Heart right ventricle (tissue), 16 donors: Measurements from ENCODE around the gene C5orf15. TPM values are rescaled to one million over a fixed set of nuclear protein-coding genes. Genes with fewer than 3 reads are reported as not detected.
"Not testable (repeated sequence)": the region's sequence is repeated elsewhere in the genome, so short reads cannot be mapped to it uniquely, and the experiment has no call there.

Experiments
- ATAC-seq, 8 donors: fragments of 200-7000 bp; cut with Tn5 transposase; one replicate each; pipeline ENCODE4 v1.9.1; 2020; ENCODE audit warnings: mild to moderate bottlenecking in 8 of 8, moderate library complexity in 8 of 8, moderate number of reproducible peaks in 1 of 8
- DNase-seq, 2 donors: peaks; one replicate each; pipeline ENCODE4 v3.0.0-alpha.2; 2020
- H3K27ac ChIP-seq, 10 donors: fragments of 200-600 bp; sonication (generic) in 2 of 10; one replicate each; pipeline versions ENCODE4 v1.5.0 to v1.8.0; 2020 to 2022; ENCODE audit warnings: mild to moderate bottlenecking in 3 of 10
- H3K27me3 ChIP-seq, 7 donors: fragments of 200-600 bp; one replicate each; pipeline ENCODE4 v1.8.0; 2021 to 2022; ENCODE audit warnings: mild to moderate bottlenecking in 2 of 7
- H3K36me3 ChIP-seq, 9 donors: fragments of 200-600 bp; sonication (generic) in 1 of 9; one replicate each; pipeline versions ENCODE4 v1.5.0 to v1.8.0; 2020 to 2022; ENCODE audit warnings: mild to moderate bottlenecking in 2 of 9
- H3K4me1 ChIP-seq, 9 donors: fragments of 200-600 bp; sonication (generic) in 1 of 9; one replicate each; pipeline versions ENCODE4 v1.5.0 to v1.8.0; 2020 to 2022; ENCODE audit warnings: mild to moderate bottlenecking in 4 of 9
- H3K4me3 ChIP-seq, 10 donors: fragments of 200-600 bp; sonication (generic) in 2 of 10; one replicate each; pipeline versions ENCODE4 v1.5.0 to v1.8.0; 2020 to 2022; ENCODE audit warnings: mild to moderate bottlenecking in 7 of 10, moderate library complexity in 2 of 10
- H3K9me3 ChIP-seq, 11 donors: fragments of 200-600 bp in 10 of 11; sonication (generic) in 2 of 11; one replicate each; pipeline versions ENCODE4 v1.5.0 to v1.8.0; 2013 to 2022; ENCODE audit warnings: mild to moderate bottlenecking in 2 of 11, control low read depth in 1 of 11, moderate library complexity in 1 of 11
- WGBS, 2 donors: extraction: QIAGEN DNeasy Blood & Tissue Kit; methylation state at CpG; one replicate each; pipeline ENCODE4 v1.1.7; 2013; ENCODE audit warnings: inconsistent platforms in 1 of 2; 5-methylcytosine and 5-hydroxymethylcytosine counted together
- intact Hi-C, 10 donors: fragments of 100-400 bp; cut with DNase I; formaldehyde crosslinking; loops; one replicate each; pipeline versions ENCODE4 v1.11.1 to v1.14.2; 2022
- polyA plus RNA-seq, 2 donors: library from polyadenylated mRNA; stranded (reverse); fragments of 200-250 nt; gene quantifications; one replicate each; pipeline ENCODE4 v1.2.3, GENCODE V29; 2013
- total RNA-seq, 10 donors: library from RNA; stranded (reverse); fragmentation: NEBNext Ultra II Directional in 3 of 10; extraction: Animal tissue kit (Norgen Biotek cat#: 25700) in 3 of 10; gene quantifications; one replicate each; pipeline versions ENCODE4 v1.2.1 to v1.2.4, GENCODE V29; 2021 to 2023
- TF ChIP-seq, protein P1 (sequence below), 9 donors: fragments of 200-600 bp; sonication (generic) in 2 of 9; IDR thresholded peaks; one replicate each; pipeline versions ENCODE4 v1.5.0 to v1.8.0; 2021 to 2022; ENCODE audit warnings: antibody characterized with exemption in 9 of 9, mild to moderate bottlenecking in 5 of 9, moderate library complexity in 1 of 9
- donor health status: Arrhythmogenic right ventricular cardiomyopathy.
- donor health status: ischemic (EF 13 %, LVEDD 7.1; RV severe dilation, severe dysfunction).
- donor health status: healthy with polysubstance abuse.
- donor health status: DM: no; HTN: yes; CAD: no.
- donor health status: DM: no; HTN: no; CAD: no.
- donor health status: ischemic (EF 25% LVEDD 6.9; RV normal size, moderate dysfunction).
- donor health status: ischemic (EF 25% LVEDD 5.7; RV mildly dilated, moderate dysfunction).
- donor health status: healthy.
- donor health status: DM: yes; HTN: yes; CAD: no.
- donor health status: Ischemic cardiomyopathy.
- donor health status: ischemic (EF 35%, LVEDD 5.7; RV mildly dilated, moderate dysfunction).
- donor health status: nonischemic (EF 11% LVEDD 7.7; RV severe dilation, severe dysfunction).
- donor health status: DM: yes; HTN: yes; CAD: no.
- donor health status: PGD.
- donor health status: ischemic (EF 29% LVEDD 5.4; RV normal size, mild dysfunction).
- donor health status: nonischemic (EF 23%, LVEDD 6.1; RV moderate dilation, normal function).

The C5orf15 gene
- total and polyA plus RNA-seq, 12 donors: 22.2 to 55.3 (median 33.9) TPM

DNA sequence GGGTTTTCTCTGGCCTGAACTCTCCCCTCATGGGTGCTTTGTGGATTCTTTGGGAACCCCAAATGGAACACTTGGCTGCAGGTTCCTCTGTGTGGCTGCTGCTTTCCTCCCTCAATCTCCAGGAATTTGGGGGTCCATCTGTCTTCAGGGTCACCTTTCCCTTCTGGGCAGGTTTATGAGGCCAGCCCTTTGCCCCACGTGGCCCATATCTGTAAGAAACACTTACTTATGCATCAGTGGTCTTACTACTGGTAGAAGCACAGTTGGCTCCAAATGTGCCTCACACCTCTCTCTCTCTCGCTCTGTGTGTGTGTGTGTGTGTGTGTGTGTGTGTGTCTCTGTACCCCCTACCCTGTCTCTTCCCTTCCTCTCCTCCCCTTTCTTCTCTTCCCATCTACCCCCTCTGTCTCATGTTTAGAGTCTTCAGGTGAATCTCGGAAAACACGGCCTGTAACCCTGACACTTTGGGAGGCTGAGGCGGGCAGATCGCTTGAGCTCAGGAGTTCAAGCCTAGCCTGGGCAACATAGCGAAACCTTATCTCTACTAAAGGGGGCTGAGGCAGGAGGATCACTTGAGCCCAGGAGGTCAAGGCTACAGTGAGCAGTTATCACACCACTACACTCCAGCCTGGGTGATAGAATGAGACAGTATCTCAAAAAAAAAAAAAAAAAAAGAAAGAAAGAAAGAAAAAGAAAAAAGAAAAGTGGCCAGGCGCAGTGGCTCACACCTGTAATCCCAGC lies 26.8 kb downstream of the C5orf15 start:
- TF ChIP-seq, protein P1, sequence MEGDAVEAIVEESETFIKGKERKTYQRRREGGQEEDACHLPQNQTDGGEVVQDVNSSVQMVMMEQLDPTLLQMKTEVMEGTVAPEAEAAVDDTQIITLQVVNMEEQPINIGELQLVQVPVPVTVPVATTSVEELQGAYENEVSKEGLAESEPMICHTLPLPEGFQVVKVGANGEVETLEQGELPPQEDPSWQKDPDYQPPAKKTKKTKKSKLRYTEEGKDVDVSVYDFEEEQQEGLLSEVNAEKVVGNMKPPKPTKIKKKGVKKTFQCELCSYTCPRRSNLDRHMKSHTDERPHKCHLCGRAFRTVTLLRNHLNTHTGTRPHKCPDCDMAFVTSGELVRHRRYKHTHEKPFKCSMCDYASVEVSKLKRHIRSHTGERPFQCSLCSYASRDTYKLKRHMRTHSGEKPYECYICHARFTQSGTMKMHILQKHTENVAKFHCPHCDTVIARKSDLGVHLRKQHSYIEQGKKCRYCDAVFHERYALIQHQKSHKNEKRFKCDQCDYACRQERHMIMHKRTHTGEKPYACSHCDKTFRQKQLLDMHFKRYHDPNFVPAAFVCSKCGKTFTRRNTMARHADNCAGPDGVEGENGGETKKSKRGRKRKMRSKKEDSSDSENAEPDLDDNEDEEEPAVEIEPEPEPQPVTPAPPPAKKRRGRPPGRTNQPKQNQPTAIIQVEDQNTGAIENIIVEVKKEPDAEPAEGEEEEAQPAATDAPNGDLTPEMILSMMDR (IDR thresholded peaks at IDR 0.05): no peak
- no peak for ATAC-seq
- H3K9me3 ChIP-seq: no peaks in the 10 kb centered on the region
- DNase-seq: no peak
- 88 to 90% methylated on average over 8 of the region's 8 CpGs for WGBS, 2 donors
- intact Hi-C loops: loop anchor here in 6 of 10 donors (5.0 to 10.0 kb wide), 3 partner anchors 517 to 827 kb away; no protein-coding TSS in a partner anchor
- H3K36me3 ChIP-seq: no peaks in the 10 kb centered on the region
- no peak overlapping the region for H3K27ac ChIP-seq
- H3K4me3 ChIP-seq: no peak overlapping the region
- H3K4me1 ChIP-seq: peaks cover 0 to 6% (median 0%) of the 10 kb centered on the region in 9 donors
- no peaks in the 10 kb centered on the region for H3K27me3 ChIP-seq

DNA sequence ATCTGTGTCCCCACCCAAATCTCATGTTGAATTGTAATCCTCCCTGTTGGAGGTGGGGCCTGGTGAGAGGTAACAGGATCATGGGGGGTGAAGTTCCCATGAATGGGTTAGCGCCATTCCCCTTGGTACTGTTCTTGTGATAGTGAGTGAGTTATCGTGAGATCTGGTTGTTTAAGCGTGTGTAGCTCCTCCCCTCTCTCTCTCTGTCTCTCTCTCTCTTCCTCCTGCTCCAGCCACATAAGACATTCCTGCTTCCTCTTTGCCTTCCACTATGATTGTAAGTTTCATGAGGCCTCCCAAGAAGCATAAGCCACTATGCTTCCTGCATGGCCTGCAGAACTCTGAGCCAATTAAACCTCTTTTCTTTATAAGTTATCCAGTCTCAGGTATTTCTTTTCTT lies 28.8 kb downstream of the C5orf15 start:
- no peaks in the 10 kb centered on the region for H3K9me3 ChIP-seq
- no peak for DNase-seq
- no peaks in the 10 kb centered on the region for H3K36me3 ChIP-seq
- no peaks in the 10 kb centered on the region for H3K27me3 ChIP-seq
- no peak overlapping the region for H3K4me3 ChIP-seq
- intact Hi-C loops: loop anchor here in 6 of 10 donors (5.0 to 10.0 kb wide), 4 partner anchors 185 to 825 kb away; no protein-coding TSS in a partner anchor
- peaks cover 0 to 14% (median 0%) of the 10 kb centered on the region in 9 donors for H3K4me1 ChIP-seq
- TF ChIP-seq, protein P1 (IDR thresholded peaks at IDR 0.05): no peak
- H3K27ac ChIP-seq: no peak overlapping the region
- WGBS, 2 donors: 95 to 96% methylated on average over 3 of the region's 3 CpGs
- no peak for ATAC-seq

DNA sequence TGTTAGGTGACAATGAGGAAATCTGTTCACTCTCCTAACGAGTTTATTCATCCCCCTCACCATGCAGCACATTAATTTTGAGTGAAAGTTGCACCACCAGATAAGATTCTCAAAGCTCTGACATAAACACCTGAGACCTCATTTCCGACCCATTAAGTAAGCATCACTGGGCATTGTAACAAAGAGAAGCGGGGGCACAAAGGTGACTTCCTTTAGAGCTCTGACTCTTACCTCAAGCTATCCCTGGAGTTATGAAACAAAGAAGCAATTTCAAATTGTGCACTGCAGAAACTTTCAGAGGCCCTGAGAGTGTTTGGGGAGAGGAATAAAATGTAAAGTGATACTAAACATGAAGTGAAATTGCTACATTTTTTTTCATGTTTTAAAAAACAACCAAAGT lies 29.5 kb downstream of the C5orf15 start:
- intact Hi-C loops: loop anchor here in 1 of 10 donors (10.0 kb wide), 1 partner anchor 184 kb away; no protein-coding TSS in a partner anchor
- DNase-seq (no peak), ATAC-seq (no peak)
- Histone ChIP-seq H3K4me1 (peaks cover 0 to 14% (median 0%) of the 10 kb centered on the region in 9 donors), H3K4me3 (no peak overlapping the region), H3K36me3 (no peaks in the 10 kb centered on the region), H3K27me3 (no peaks in the 10 kb centered on the region), H3K27ac (no peak overlapping the region), H3K9me3 (no peaks in the 10 kb centered on the region)
- WGBS, 2 donors: 79 to 80% methylated on average over 3 of the region's 3 CpGs
- TF ChIP-seq, protein P1 (IDR thresholded peaks at IDR 0.05): no peak

DNA sequence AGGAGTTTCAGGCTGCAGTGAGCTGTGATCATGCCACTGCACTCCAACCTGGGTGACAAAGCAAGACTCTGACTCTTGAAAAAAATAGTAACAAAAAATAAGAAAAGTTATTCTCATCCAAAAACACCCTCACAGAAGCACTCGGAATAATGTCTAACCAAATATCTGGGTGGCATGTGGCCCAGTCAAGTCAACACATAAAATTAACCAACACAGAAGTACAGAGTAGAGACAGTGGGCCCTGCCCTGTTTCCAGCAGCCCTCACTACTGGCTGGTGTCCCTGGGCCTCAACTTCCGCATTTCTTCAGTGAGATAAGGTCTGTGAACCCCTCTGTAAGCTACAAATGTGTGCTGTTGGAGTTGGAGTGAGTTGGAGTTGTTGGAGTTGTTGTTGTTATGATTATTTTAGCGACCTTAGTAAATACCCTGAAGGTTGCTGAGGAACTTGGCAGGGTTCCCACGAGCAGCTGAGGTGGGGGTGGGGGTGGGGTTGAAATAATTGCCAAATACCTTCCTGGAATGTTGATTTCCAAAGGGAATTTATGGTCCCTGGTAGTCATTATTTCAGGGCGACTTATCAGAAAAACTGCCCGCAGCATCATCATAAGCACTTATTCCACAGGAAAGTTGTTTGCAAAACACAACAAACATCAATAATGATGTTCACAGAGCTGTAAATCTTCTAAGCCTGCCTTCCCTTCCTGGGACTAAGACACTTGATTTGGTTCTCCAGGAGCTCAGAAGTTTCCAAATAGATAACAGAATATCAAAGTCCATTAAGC lies 30.2 kb downstream of the C5orf15 start:
- H3K36me3 ChIP-seq: no peaks in the 10 kb centered on the region
- H3K27ac ChIP-seq: no peak overlapping the region
- intact Hi-C loops: loop anchor here in 1 of 10 donors (10.0 kb wide), 1 partner anchor 183 kb away; no protein-coding TSS in a partner anchor
- 60 to 61% methylated on average over 6 of the region's 6 CpGs for WGBS, 2 donors
- no peaks in the 10 kb centered on the region for H3K27me3 ChIP-seq
- ATAC-seq (no peak), DNase-seq (no peak)
- TF ChIP-seq, protein P1 (IDR thresholded peaks at IDR 0.05): no peak
- H3K4me3 ChIP-seq: no peak overlapping the region
- H3K9me3 ChIP-seq: no peaks in the 10 kb centered on the region
- peaks cover 0 to 16% (median 2%) of the 10 kb centered on the region in 9 donors for H3K4me1 ChIP-seq

DNA sequence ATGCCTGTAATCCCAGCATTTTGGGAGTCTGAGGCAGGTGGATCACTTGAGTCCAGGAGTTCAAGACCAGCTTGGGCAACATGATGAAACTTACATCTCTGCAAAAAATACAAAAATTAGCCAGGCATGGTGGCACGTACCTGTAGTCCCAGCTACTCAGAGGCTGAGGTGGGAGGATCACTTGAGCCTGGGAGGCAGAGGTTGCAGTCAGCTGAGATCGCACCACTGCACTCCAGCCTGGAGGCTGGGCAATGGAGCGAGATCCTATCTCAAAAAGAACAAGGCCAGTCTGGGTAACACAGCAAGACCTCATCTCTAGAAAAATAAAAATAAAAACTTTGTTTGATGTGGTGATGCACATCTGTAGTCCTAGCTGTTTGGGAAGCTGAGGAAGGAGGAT lies 30.8 kb downstream of the C5orf15 start:
- ATAC-seq, H3K27ac ChIP-seq, H3K27me3 ChIP-seq, DNase-seq, H3K4me3 ChIP-seq, H3K9me3 ChIP-seq, H3K36me3 ChIP-seq: not testable (repeated sequence)
- intact Hi-C loops: loop anchor here in 1 of 10 donors (10.0 kb wide), 1 partner anchor 183 kb away; no protein-coding TSS in a partner anchor
- WGBS, 2 donors: 94 to 99% methylated on average over 3 of the region's 3 CpGs
- peaks cover 0 to 20% (median 5%) of the 10 kb centered on the region in 9 donors for H3K4me1 ChIP-seq
